Measurements from ENCODE around the gene WNK1. TPM values are rescaled to one million over a fixed set of nuclear protein-coding genes. Genes with fewer than 3 reads are reported as not detected.

WNK1 gene
- total and polyA plus RNA-seq, 2 of the 8 experiments (the other 6 are each of a cell fraction or from before 2014, with no cell fraction given): 88.2 to 157 TPM

GRCh38 chr12:916712-917445 lies 164.5 kb downstream of the WNK1 start (continued):
- no peak for TF ChIP-seq CHD7 (IDR thresholded peaks at IDR 0.05; ENCODE audit: insufficient replicate concordance, low read length)
- no peak for TF ChIP-seq KDM4A (IDR thresholded peaks at IDR 0.05; ENCODE audit: low read depth, low read length, severe bottlenecking)
- TF ChIP-seq CTBP2 (IDR thresholded peaks at IDR 0.05; ENCODE audit: borderline replicate concordance, insufficient read depth, insufficient read length, low read length): no peak
- TF ChIP-seq FOSL1 (IDR thresholded peaks at IDR 0.05; ENCODE audit: insufficient read depth, low read depth, low read length): no peak
- no peak for TF ChIP-seq CHD2 (IDR thresholded peaks at IDR 0.05; ENCODE audit: low read length)
- TF ChIP-seq POU5F1 (IDR thresholded peaks at IDR 0.05; ENCODE audit: low read depth, low read length): no peak
- TF ChIP-seq GTF2F1 (IDR thresholded peaks at IDR 0.05; ENCODE audit: borderline replicate concordance, low read depth, low read length): no peak
- no peak for TF ChIP-seq RAD21 (IDR thresholded peaks at IDR 0.05 in 1 of 2, conservative IDR thresholded peaks at IDR 0.05 in 1 of 2; ENCODE audit: low read depth in 2 of 2, low read length in 2 of 2)
- TF ChIP-seq SP2 (IDR thresholded peaks at IDR 0.05; ENCODE audit: low read length): no peak

All from H1 (cell line).